SU-DHL-6 (cell line): Measurements from ENCODE around the gene SLC5A11.

Source experiments
- H2AFZ ChIP-seq: fragments of 200-600 bp; sonication (generic); 2 replicates; pipeline ENCODE4 v1.6.1; 2014; ENCODE audit warnings: low read depth, mild to moderate bottlenecking, moderate library complexity, mixed read lengths, antibody characterized with exemption, low read length; ENCODE audit not compliant: severe bottlenecking
- H3F3A ChIP-seq: fragments of 200-600 bp; shearing (Covaris generic); 2 replicates; pipeline ENCODE4 v1.6.0; 2016; ENCODE audit warnings: antibody characterized with exemption, mild to moderate bottlenecking; ENCODE audit not compliant: insufficient read depth
- H3K27ac ChIP-seq: fragments of 200-600 bp; sonication (generic); 2 replicates; pipeline ENCODE4 v1.5.1; 2016; ENCODE audit warnings: low read depth, mild to moderate bottlenecking, low read length, moderate library complexity, mixed read lengths
- H3K27me3 ChIP-seq: fragments of 200-600 bp; sonication (generic), shearing (Covaris generic); 2 replicates; pipeline ENCODE4 v1.6.0; 2014; ENCODE audit warnings: mild to moderate bottlenecking, low read length
- H3K36me3 ChIP-seq: fragments of 200-600 bp; sonication (generic); 2 replicates; pipeline ENCODE4 v1.6.1; 2014; ENCODE audit warnings: mild to moderate bottlenecking, low read length, mixed read lengths
- H3K4me2 ChIP-seq: fragments of 300-600, 200-600 bp; shearing (Covaris generic), sonication (generic); 2 replicates; pipeline ENCODE4 v1.6.0; 2014; ENCODE audit warnings: low read length, low read depth, mild to moderate bottlenecking; ENCODE audit not compliant: poor library complexity, severe bottlenecking
- H3K4me3 ChIP-seq: fragments of 200-600 bp; sonication (generic); 2 replicates; pipeline ENCODE4 v1.5.1; 2014; ENCODE audit warnings: antibody characterized with exemption, low read length, mild to moderate bottlenecking, mixed read lengths; ENCODE audit not compliant: insufficient read depth, poor library complexity, severe bottlenecking
- H3K79me2 ChIP-seq: fragments of 200-600 bp; sonication (generic); 2 replicates; pipeline ENCODE4 v1.6.1; 2014; ENCODE audit warnings: mild to moderate bottlenecking, low read length, moderate library complexity; ENCODE audit not compliant: insufficient read depth
- H3K9ac ChIP-seq: fragments of 200-600 bp; sonication (generic); 2 replicates; pipeline ENCODE4 v1.7.0; 2014; ENCODE audit warnings: mild to moderate bottlenecking, low read length
- H3K9me2 ChIP-seq: fragments of 200-600 bp; sonication (generic); replicated peaks from 2 replicates; pipeline ENCODE4 v1.6.1; 2014; ENCODE audit warnings: low read length; ENCODE audit not compliant: insufficient read depth
- H3K9me3 ChIP-seq: fragments of 200-600 bp; sonication (generic); 2 replicates; pipeline ENCODE4 v1.6.1; 2014; ENCODE audit warnings: low read length, mixed read lengths; ENCODE audit not compliant: insufficient read depth
- H4K20me1 ChIP-seq: fragments of 200-600 bp; sonication (generic); 2 replicates; pipeline ENCODE4 v1.6.1; 2014; ENCODE audit warnings: low read depth, mild to moderate bottlenecking, antibody characterized with exemption, low read length, moderate library complexity, mixed read lengths
- EZH2phosphoT487 ChIP-seq: fragments of 200-600 bp; sonication (generic), shearing (Covaris generic); conservative IDR thresholded peaks from 2 replicates; pipeline ENCODE4 v1.6.1; 2018; ENCODE audit warnings: mild to moderate bottlenecking, antibody characterized with exemption, low read length, moderate library complexity, mixed read lengths
- TF ChIP-seq, protein P1 (sequence below): fragments of 200-600 bp; sonication (generic); IDR thresholded peaks from one replicate; pipeline ENCODE4 v1.5.1; 2017; ENCODE audit warnings: antibody characterized with exemption, mild to moderate bottlenecking, low read length, moderate library complexity; ENCODE audit not compliant: insufficient read depth, poor library complexity, severe bottlenecking

Gene SLC5A11

DNA sequence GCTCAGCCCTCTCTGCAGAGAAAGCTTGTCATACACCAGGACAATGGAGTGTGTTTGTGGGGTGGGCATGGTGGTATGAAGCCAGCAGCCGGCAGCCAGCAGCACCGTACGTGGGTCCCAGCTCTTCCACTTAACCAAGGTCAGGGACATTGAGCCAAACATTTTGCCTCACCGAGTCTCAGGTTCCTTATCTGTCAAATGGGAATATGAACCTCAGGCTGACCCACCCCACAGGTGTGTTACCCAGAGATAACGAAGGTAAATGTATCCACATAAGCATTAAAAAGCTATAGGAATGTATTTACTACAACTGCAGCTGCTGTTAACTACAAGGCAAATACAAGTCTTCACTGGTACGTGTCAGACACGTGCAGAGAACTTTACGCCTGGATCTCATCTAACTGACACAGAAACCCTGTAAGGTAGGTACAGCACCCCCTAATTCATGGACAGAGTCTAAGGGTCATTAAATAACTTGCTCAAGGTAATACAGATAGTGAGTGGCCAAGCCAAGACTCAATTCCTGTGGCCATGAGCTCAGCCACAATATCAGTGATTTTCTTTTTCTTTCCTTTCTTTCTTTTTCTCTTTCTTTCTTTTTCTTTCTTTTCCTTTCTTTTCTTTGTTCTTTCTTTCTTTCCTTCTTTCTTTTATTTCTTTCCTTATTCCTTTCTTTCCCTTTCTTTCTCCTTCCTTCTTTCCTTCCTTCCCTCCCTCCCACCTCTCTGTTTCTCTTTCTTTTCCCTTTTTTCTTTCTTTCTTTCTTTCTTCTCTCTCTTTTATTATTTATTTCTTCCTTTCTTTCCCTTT lies 990 bp downstream of the SLC5A11 start:
- Histone ChIP-seq H3K9me3 (no peaks in the 10 kb centered on the region), H3F3A (no peaks in the 10 kb centered on the region), H3K79me2 (no peaks in the 10 kb centered on the region), H4K20me1 (no peaks in the 10 kb centered on the region), H3K27ac (no peak overlapping the region), H3K4me3 (no peak overlapping the region), H3K9me2 (no peaks in the 10 kb centered on the region), H3K4me2 (no peak overlapping the region), H3K27me3 (no peaks in the 10 kb centered on the region), H2AFZ (no peak overlapping the region), H3K36me3 (no peaks in the 10 kb centered on the region), H3K9ac (no peak overlapping the region)
- TF ChIP-seq, protein P1, sequence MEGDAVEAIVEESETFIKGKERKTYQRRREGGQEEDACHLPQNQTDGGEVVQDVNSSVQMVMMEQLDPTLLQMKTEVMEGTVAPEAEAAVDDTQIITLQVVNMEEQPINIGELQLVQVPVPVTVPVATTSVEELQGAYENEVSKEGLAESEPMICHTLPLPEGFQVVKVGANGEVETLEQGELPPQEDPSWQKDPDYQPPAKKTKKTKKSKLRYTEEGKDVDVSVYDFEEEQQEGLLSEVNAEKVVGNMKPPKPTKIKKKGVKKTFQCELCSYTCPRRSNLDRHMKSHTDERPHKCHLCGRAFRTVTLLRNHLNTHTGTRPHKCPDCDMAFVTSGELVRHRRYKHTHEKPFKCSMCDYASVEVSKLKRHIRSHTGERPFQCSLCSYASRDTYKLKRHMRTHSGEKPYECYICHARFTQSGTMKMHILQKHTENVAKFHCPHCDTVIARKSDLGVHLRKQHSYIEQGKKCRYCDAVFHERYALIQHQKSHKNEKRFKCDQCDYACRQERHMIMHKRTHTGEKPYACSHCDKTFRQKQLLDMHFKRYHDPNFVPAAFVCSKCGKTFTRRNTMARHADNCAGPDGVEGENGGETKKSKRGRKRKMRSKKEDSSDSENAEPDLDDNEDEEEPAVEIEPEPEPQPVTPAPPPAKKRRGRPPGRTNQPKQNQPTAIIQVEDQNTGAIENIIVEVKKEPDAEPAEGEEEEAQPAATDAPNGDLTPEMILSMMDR, result no peak
- TF ChIP-seq EZH2phosphoT487, result no peak

DNA sequence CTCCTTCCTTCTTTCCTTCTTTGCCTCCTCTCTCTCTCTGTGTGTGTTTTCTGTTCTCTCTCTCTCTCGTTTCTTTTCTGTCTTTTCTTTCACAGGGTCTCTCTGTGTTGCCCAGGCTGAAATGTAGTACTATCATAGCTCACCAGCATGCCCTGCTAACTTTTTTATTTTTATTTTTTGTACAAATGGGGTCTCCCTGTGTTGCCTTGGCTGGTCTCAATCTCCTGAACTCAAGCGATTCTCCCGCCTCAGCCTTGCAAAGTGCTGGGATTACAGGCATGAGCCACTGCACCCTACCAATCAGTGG lies 1.5 kb downstream of the SLC5A11 start:
- TF ChIP-seq, protein P1, result no peak
- TF ChIP-seq EZH2phosphoT487, result no peak
- Histone ChIP-seq H3F3A (no peaks in the 10 kb centered on the region), H3K4me3 (no peak overlapping the region), H3K79me2 (no peaks in the 10 kb centered on the region), H4K20me1 (no peaks in the 10 kb centered on the region), H3K27me3 (no peaks in the 10 kb centered on the region), H2AFZ (no peak overlapping the region), H3K9me2 (no peaks in the 10 kb centered on the region), H3K27ac (no peak overlapping the region), H3K9ac (no peak overlapping the region), H3K36me3 (no peaks in the 10 kb centered on the region), H3K9me3 (no peaks in the 10 kb centered on the region), H3K4me2 (no peak overlapping the region)

DNA sequence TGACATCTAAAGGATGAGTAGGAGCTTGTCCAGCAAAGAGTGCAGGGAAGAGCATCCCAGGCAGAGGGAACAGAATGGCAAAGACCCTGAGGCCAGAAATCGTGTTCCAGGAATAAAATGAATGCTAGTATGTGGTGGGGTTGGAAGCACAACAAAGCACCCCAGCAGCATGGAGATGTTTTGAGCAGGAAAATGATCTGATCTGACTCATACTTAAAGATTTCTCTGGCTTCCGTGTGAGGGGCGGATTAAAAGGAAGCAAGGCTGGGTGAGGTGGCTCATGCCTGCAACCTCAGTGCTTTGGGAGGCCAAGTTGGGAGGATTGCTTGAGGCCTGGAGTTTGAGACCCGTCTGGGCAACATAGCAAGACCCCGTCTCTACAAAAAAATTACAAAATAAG lies 2.3 kb downstream of the SLC5A11 start:
- Histone ChIP-seq H4K20me1 (no peaks in the 10 kb centered on the region), H3K79me2 (no peaks in the 10 kb centered on the region), H3K27me3 (no peaks in the 10 kb centered on the region), H2AFZ (no peak overlapping the region), H3K9me3 (no peaks in the 10 kb centered on the region), H3K9ac (no peak overlapping the region), H3K36me3 (no peaks in the 10 kb centered on the region), H3K4me3 (no peak overlapping the region), H3F3A (no peaks in the 10 kb centered on the region), H3K9me2 (no peaks in the 10 kb centered on the region), H3K27ac (no peak overlapping the region), H3K4me2 (no peak overlapping the region)
- TF ChIP-seq, protein P1, result no peak
